HT-29 (cell line): ENCODE measurements around the gene MAN1C1. TPM values are rescaled to one million over a fixed set of nuclear protein-coding genes. Genes with fewer than 3 reads are reported as not detected.
"Not testable (repeated sequence)": the region's sequence is repeated elsewhere in the genome, so short reads cannot be mapped to it uniquely, and the experiment has no call there.

Experiments used
- DNase-seq: peaks from one replicate; pipeline ENCODE4 v3.0.0-alpha.2; 2015; ENCODE audit warnings: low spot score
- total RNA-seq: library from RNA; depleted of rRNA; stranded (reverse); fragments of >200 nt; shearing (Covaris generic); gene quantifications from 2 replicates; pipeline ENCODE4 v1.2.3, GENCODE V29; 2014

The MAN1C1 gene
- total RNA-seq, 1 experiment from 2014 or later: 0.28 TPM

DNA sequence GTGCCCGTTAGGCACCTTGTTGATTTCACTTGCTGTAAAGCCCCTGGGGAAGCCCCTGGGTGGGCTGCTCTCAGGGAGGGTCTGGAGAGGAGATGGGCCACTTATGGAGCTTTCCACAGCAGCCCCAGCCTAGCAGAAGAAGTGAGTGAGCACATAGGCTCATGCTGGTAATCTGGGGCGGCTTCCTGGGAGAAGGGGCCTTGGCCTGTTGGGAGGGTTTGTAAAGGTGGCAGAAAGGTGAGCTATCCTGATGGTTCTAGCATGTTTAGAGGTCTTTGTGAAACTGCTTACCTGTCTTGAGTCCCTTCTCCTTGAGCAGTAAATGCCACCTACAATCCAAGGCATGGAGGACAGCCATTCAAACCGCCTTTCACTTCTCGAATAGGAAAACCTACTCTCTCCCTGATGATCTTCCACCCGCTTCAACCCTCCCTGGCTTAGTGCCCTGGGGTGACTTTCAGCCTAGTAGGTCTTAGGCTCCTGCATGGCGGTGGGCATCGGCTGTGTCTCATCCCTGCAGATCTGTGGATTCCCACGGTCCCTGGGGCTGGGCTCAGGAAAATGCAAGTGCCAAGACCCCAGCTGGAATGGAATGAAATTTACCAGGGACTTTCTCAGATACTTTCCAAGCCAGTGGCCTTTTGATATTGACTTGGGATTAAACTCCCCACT lies 95.8 kb downstream of the MAN1C1 start:
- DNase-seq: no peak

DNA sequence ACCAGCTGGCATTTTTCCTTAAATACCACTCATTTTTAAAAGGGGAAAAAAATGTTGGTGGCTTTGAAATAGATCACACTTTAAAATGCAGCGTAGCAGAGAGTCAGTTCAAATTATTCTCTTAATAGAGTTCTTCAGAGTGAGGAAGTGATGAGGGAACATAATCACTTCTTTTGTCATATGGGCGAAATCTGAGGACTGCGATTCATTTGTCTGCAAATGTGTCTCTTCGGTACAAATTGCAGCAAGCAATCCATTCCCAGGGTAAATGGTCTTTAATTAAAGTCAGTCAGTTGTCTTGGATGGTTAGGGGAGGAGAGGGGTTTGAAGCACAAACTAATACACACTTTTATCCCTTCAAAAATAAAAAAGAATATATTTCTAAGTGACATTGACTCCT lies 97.4 kb downstream of the MAN1C1 start:
- no peak for DNase-seq

DNA sequence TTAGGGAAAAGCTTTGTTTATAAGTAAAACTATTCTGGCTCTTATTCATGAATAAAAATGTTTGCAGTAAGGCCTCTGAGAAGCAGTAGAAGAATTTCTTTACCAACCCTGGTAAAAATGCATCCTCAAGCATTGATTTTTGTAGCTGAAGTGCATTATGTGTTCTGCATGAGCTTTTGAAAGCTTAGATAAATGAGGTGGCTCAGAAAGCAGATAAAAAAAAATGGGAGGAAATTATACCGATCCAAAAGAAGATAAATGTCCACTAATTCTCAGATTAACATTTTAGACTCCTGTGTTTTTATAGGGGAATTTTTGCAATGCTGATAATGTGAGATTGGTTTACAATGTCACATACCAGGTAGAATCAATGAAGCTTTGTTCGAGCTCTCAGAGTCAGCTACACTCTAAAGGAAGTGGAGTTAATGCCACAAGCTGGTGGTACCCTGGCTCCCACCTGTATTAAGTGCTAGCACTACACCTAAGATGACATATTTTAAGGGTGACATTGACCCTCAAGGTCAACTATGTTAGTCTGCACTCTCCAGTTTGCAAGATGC lies 97.9 kb downstream of the MAN1C1 start:
- DNase-seq: no peak

DNA sequence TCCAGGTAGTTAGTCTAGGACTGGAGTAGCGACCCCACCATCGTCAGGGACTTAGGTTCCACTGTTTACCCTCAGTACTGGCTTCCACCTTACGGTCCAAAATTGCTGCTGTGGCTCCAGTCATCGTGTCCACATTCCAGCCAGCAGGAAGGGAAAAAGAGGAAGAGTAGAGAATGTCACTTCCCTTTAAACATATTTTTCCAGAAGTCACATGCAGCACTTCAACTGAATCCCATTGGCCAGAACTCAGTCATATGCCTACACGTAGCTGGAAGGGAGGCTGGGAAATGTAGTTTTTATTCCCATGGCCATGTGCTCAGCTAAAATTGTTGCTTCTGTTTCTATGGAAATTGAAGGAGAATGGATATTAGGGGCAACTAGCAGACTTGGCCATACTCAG lies 99.3 kb downstream of the MAN1C1 start:
- DNase-seq: no peak

DNA sequence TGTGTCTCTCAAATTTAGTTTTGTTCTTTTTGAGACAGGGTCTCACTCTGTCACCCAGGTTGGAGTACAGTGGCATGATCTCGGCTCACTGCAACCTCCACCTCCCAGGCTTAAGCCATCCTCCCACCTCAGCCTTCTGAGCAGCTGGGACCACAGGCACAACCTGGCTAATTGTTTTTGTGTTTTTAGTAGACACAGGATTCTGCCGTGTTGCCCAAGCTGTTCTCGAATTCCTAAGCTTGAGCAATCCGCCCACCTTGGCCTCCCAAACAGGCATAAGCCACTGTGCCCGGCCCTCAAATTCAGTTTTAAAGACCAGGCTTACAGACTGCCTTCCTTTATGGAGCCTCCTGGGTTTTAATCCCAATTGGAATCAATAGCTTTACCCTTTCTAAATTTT lies 99.7 kb downstream of the MAN1C1 start:
- DNase-seq: no peak

DNA sequence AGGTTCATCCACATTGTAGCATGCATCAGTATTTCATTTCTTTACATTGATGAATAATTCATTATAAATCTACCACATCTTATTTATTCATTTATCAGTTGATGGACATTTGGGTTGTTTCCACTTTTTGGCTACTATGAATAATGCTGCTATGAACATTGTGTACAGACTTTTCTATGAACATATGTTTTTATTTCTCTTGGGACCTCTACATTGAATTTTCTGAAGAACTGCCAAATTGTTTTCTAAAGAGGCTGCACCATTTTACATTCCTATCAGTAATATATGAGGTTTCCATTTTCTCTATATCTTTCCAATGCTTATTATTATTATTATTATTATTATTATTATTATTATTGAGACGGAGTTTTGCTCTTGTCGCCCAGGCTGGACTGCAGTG lies 102.1 kb downstream of the MAN1C1 start:
- DNase-seq: no peak

DNA sequence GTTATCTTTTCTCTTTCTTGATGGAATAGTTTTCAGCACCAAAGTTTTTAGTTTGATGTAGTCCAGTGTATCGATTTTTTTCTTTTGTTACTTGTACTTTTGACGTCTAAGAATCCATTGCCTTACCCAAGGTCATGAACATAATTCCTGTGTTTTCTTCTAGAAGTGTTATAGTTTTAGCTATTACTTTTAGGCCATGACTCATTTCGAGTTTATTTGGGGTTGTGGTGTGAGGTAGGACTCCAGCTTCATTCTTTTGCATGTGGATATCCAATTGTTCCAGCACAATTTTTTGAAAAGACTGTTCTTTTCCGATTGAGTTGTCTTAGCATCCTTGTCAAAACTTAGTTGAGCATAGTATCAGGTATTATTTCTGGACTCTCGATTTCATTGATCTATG lies 104.0 kb downstream of the MAN1C1 start:
- no peak for DNase-seq

DNA sequence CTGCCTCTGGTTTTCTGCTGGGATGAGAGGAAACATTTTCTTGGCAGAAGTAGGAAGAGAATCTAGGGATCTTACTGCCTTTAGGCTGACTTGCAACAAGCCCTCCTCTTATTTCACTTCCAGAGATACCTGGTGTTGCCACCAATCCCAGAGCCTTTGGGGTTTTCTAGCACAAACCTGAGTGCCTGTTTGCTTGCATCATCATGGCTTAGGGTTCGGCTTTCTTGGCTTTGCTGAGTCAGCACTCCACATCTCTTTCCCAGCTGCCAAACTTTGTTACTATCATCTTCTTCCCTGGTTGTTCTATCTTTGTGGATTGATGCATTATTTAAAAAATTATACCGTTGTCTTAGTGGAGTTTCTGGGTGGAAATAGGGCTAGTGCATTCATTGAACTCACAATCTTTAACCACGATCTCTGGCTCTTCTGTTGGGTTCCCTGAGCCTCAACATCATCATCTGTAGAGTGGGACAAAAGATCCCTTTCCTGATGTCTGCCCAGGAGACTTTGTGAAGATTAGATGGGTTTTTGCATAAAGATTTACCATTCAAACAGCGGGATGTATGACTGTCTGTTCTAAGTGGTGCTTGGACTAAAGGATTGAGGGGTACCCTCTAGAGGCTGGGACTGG lies 106.8 kb downstream of the MAN1C1 start:
- DNase-seq: no peak

DNA sequence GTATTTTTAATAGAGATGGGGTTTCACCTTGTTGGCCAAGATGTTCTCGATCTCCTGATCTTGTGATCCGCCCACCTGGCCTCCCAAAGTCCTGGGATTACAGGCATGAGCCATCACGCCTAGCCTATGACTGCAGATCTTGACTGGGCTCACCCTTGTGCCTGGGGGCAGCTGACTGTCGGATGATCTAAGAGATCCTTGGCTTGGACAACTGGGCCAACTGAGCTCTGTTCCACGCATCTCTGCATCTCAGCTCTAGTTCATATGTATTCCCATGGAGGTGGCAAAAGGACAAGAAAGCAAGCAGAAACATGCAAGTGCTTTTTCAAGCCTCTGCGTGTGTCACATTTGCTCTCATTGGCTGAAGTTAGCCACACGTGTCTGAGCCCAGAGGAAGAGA lies 107.6 kb downstream of the MAN1C1 start:
- no peak for DNase-seq

DNA sequence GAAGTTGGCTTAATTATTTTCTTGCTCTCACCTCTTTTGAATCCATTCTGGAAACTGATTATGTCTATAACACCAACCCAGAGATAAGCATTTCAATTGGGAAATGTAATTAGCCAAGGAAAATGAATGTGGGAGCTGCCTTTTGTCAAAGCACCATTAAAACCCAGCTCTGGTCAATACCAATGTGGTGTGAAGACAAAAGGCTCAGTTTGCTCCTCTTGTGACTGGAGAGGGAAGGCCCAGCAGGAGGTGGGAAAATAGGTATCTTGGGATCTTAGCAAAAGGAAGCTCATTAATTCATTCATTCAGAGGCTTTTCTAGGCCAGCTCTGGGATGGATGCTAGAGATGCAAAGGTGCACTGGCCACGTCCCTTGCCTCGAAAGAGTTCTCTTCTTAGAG lies 108.4 kb downstream of the MAN1C1 start:
- DNase-seq: no peak

DNA sequence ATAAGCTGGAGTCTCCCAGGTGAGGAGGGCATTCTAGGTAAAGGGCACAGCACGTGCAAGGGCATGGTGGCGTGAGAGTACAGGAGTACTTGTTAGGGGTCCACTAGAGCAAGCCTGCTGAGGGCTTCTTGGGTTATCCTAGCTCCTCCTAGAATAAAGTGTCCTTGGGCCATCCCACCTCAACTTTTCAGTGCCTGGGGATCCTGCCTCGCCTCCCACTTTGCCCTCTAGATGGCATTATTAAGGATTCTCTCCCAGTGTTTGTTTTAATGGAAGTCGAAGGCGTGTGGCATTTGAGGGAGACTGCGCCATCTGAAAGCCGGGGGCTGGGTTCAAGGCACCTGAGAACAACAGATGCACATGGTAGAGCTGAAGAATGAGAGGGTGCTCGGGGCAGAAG lies 108.9 kb downstream of the MAN1C1 start:
- DNase-seq: no peak

DNA sequence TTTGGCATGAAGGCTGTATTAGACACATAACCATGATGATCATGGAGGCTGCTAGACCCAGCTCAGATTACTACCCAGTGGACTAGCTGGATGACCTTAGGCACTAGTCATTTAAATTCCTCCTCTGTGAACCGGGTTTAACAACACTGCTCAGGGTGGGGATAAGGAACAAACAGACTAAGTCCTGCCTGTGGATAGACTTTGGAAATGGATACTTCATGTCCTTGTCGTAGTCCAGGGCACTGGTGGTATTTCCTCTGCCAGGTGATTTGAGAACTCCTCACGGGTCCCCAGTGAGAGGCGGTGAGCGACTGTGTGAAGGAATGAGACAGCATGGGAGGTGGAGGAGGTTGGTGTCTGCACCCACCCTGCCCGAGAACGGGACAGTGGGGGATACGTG lies 110.5 kb downstream of the MAN1C1 start:
- DNase-seq: no peak

DNA sequence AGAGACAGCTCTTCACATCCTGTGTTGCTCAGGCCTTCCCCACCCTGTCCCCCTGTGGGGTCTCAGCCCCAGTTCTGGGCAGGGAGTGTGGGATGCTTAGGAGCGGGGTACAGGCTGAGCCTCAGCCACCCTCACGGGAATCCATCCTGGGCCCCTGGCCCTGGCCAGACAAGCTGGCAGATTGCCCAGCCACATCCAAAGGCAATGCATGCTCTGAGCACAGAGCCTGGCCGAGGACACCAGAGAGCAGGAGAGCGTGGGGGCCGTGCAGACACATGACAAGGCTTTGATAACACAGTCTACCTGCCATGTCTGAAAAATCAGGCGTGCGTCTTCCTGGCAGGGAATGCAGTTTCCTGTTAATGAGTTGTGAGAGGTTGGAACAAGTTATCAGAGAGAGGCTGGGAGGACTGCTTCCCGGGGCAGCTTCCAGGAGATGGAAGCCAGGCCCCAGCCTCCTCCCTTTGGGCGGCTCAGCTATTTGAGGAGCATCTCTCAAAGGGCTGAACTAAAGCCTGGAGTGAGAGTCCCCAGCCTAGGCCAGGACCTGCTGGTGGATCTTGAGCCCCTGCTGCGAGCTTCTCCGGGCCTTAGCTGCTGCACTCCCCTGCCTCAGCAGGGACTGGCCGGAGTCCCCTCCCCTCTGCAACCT lies 111.2 kb downstream of the MAN1C1 start:
- no peak for DNase-seq

DNA sequence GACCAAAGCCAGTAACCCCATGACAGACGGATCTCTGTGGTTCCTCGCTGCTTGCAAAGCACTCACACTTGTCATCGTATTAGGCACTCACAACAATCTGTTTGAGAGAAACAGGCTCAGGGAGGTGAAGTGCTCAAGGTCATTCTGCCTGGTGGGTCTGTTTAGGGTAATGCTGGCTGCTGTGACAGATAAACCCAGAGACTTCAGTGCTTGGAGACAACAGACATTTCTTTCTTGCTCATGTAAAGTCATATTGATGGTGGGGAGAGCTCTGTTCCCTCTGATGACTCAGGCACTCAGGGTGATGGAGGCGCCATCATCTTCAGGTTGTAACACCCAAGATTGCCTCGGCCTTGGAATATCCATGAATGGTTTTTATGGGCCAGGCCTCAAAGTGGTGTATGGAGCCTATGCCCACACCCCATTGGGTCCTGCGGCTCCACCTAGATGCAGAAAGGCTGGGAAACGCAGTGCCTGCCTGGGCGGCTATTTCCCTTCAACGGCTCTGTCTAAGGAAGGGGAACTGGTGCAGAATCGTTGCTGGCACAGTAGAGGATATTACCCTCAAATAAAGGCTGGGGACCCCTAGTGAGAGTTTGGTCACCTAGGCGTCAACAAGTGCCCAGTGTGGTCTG lies 111.8 kb downstream of the MAN1C1 start:
- DNase-seq: no peak

DNA sequence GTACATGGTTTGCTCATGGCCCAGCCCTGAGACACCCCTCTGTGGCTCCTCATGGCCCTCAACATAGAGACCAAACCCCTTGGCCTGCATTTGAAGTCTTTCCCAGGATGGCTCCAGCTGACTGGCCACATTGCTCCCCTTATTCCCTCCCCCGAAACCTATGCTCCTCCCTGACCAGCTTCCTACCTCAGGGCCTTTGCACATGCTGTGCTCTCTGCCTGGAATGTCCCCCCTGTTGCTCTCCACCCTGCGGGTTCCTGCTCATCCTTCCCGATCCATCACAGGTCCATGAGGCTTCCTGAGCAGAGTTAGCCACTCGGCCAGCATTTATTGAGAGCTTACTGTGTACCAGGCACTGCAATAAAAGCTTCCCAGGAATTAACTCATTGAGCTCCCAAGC lies 112.5 kb downstream of the MAN1C1 start:
- DNase-seq: no peak

DNA sequence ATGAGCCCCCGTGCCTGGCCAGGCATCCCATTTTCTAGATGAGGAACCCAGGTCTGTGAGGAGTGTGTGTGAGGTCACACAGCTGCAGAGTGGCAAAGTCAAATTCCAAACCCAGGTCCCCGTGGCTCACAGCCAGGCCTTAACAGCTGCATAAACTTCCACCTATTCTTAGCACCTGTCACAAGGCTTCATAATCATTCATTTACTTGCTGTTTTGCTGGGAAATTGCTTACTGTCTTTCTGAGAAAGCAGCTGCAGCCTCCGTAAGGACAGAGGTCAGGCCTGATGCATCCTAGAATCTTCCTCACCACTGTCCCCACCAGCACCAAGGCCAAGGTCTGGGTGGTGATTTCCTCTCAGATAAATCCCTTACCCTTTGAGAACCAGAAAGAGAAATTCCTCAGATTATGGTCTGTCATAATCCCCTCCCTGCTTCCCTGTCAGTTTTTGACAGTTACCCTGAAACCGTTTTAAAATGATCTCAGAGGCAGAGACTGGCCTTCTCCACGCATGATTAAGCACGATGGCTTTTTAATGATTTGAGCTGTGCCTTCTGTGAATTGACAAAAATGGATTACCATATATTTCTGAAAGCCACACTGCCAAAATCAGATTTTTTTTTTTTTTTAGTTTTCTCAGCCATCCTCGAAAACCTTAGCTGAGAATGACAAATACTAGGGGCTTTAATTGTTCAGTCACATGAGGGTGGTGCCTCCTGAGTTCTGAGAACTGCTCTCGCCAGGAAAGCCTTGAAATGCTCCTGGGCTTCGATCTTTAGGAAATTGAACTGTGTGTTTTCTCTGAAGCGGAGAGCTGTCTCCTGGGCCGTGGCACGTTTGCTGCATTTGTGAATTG lies 113.4 kb downstream of the MAN1C1 start:
- no peak for DNase-seq

DNA sequence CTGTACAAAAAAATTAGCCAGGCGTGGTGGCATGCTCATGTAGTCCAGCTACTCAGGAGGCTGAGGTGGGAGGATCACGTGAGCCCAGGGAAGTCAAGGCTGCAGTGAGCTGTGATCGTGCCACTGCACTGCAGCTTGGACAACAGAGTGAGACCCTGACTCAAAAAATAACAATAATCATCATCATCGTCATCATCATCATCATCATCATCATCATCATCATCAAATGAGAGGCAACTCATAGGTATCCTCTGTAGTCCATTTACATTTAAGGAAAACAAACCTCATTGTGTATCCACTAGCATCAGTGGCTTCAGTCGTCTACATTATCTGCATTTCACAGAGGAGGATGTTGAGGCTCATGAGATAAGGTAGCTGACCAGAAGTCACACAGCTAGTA lies 114.6 kb downstream of the MAN1C1 start:
- DNase-seq: no peak

DNA sequence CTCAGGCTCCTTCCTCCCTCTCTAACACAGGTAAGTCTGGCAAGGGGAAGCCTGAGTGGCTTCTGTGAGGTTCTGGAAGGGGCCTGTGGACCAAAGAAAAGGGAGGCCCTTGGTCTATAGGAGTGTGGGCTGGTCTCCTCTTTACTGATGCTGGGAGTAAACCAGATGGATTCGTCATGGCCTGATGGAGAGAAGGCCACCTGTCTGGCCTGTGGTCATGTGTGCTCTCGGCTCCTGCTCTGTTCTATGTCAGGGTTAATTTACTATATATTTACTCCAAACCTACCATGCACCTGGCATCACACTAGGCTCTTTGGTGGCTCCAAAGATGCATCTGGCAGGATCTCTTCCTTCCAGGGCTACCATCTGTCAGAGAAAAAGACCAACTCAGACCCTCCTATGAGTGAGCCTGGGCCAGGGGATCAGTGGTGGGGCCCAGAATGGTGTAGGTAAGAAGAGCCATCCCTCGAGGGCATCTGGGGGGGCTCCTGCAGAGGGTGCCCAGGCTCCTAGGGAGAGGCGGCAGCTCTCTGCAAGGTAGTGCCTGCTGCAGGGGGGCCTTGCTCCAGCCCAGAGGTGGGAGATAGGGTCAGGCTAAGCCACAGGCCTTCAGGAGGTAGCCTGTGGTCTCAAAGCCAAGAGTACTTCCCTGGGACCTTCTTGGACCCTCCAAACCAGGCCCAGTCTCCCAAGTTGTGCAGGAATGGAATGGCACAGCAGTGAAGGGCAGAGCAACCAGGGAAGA lies 115.2 kb downstream of the MAN1C1 start:
- DNase-seq: no peak

DNA sequence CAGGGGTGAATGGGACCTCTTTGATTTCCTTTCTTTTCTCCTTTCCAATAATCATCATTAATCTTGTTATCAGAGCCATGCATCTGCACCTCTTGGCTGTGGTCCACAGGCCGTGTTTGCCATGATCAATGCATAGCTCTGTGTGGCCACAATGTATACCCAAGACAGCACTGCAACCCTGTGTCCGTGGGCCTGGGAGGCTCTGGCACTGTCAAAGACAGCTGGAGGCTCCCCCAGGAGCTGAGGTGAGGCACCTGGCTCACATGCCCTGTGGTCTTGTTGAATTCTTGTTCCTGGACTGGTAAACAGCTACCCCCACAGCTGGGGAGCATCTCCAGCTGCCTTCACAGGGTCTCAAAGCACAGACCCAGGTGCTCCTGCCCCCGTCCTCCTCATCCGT lies 116.2 kb downstream of the MAN1C1 start:
- no peak for DNase-seq

DNA sequence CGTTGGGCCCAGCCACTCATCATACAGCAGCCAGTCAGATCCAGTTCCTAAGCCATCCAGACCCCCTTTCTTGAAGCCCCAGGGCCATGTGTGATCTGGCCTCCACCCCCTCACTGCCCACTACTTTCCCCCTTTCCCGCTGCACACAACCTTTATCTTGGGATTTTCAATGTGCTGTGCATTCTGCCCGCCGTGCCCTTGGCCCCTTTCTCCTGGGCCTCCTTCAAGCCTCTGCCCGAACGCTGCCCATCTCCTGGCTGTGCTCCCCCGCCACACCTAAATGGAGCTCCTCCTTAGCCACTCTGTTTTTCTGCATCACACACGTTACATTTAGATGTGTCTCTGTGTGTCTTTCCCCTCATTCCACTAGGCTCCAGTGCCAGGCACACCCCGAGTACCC lies 116.7 kb downstream of the MAN1C1 start:
- no peak for DNase-seq

DNA sequence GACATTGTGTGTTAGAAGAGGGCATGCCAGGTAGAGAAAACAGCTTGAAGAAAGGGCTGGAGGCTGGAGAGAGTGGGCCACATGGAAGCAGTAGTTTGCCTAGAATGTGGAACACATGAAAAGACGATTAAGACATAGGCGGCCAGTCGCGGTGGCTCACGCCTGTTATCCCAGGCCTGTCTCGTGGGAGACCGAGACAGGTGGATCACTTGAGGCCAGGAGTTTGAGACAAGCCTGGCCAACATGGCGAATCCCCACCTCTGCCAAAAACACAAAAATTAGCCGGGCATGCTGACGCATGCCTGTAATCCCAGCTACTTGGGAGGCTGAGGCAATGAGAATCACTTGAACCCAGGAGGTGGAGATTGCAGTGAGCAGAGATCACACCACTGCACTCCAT lies 118.4 kb downstream of the MAN1C1 start:
- not testable (repeated sequence) for DNase-seq
